Measurements from ENCODE around the gene LPO. TPM values are rescaled to one million over a fixed set of nuclear protein-coding genes. Genes with fewer than 3 reads are reported as not detected.

Gene LPO
- total and polyA plus RNA-seq, 9 of the 15 experiments (the other 6 are each of a cell fraction or from before 2014, with no cell fraction given), result 0.07 to 0.11 TPM; not detected in 7

DNA sequence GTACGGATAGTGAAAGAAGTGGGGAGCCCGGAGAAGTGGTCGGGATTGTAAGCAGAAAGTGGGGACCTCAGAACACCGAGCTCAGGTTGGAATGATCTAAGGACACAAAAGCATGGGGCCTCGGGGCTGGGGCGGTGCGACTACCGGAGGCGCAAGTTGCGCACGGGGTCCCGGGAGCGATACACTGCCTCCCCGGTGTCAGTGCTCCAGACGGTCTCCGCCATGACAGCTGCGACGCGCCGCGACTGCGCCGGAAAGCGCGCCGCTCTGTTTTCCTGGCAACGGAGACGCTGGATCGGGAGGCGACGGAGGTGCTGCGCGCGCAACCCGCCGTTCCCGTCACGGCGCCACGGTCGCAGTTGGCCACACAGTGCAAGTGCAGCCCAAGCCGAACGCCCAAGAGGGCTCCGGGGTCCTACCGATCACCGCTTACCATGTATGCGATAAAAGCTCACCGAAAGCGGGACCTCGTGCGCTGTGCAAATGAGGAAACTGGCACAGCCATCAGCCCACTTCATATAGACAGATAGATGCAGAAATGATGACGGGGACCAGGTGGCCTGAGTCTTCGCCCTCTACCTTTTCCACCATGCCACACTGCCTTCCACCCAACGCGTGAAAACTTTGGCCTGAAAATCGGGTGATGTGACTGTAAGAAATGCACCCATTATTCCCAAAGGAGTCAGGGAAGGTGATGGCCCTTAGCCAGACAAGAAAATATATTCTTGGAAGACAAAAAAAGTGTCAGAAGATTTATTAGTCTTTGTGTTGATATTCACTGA lies 19.2 kb upstream of the LPO start, which contains the start of gene MKS1 (continued):
- TF ChIP-seq ZNF699 (CRISPR knock-in tag; IDR thresholded peaks at IDR 0.05; ENCODE audit: insufficient replicate concordance) (no peak), SMAD1 (IDR thresholded peaks at IDR 0.05; ENCODE audit: low read depth, low read length, partially characterized antibody) (peak; percentile 71), CBFA2T3 (IDR thresholded peaks at IDR 0.05) (no peak), EHMT2 (IDR thresholded peaks at IDR 0.05) (peak; percentile 60; the same call in 1 of the 2 replicates), ZNF165 (CRISPR knock-in tag; IDR thresholded peaks at IDR 0.05; ENCODE audit: borderline replicate concordance) (no peak), HNRNPL (IDR thresholded peaks at IDR 0.05; ENCODE audit: low read depth, low read length) (no peak), CXXC5 (CRISPR knock-in tag; IDR thresholded peaks at IDR 0.05) (peak; percentile 85), SMAD4 (CRISPR knock-in tag; conservative IDR thresholded peaks at IDR 0.05) (no peak; the same call in 1 of the 2 replicates), ZNF785 (CRISPR knock-in tag; IDR thresholded peaks at IDR 0.05) (no peak), MBD2 (IDR thresholded peaks at IDR 0.05; ENCODE audit: borderline replicate concordance, low read depth) (peak; percentile 80; the same call in 1 of the 2 replicates), FOS (IDR thresholded peaks at IDR 0.05; ENCODE audit: extremely low read depth, insufficient read length) (no peak), ZNF146 (CRISPR knock-in tag; IDR thresholded peaks at IDR 0.05; ENCODE audit: unreplicated experiment) (no peak), MECOM (CRISPR knock-in tag; IDR thresholded peaks at IDR 0.05) (no peak), MCM3 (IDR thresholded peaks at IDR 0.05) (no peak), PHB (CRISPR knock-in tag; IDR thresholded peaks at IDR 0.05) (no peak), HLTF (IDR thresholded peaks at IDR 0.05) (no peak), MAFF (IDR thresholded peaks at IDR 0.05; ENCODE audit: low read length) (no peak), ZBTB7A (IDR thresholded peaks at IDR 0.05; ENCODE audit: borderline replicate concordance, control insufficient read depth, low read depth, low read length) (peak; percentile 65; the same call in 1 of the 2 replicates), ZNF408 (CRISPR knock-in tag; IDR thresholded peaks at IDR 0.05; ENCODE audit: low read depth) (no peak)
- TF ChIP-seq, protein P1, sequence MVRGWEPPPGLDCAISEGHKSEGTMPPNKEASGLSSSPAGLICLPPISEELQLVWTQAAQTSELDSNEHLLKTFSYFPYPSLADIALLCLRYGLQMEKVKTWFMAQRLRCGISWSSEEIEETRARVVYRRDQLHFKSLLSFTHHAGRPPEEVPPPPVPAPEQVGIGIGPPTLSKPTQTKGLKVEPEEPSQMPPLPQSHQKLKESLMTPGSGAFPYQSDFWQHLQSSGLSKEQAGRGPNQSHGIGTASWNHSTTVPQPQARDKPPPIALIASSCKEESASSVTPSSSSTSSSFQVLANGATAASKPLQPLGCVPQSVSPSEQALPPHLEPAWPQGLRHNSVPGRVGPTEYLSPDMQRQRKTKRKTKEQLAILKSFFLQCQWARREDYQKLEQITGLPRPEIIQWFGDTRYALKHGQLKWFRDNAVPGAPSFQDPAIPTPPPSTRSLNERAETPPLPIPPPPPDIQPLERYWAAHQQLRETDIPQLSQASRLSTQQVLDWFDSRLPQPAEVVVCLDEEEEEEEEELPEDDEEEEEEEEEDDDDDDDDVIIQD (CRISPR knock-in tag; IDR thresholded peaks at IDR 0.05), result no peak
- TF ChIP-seq, protein P2, sequence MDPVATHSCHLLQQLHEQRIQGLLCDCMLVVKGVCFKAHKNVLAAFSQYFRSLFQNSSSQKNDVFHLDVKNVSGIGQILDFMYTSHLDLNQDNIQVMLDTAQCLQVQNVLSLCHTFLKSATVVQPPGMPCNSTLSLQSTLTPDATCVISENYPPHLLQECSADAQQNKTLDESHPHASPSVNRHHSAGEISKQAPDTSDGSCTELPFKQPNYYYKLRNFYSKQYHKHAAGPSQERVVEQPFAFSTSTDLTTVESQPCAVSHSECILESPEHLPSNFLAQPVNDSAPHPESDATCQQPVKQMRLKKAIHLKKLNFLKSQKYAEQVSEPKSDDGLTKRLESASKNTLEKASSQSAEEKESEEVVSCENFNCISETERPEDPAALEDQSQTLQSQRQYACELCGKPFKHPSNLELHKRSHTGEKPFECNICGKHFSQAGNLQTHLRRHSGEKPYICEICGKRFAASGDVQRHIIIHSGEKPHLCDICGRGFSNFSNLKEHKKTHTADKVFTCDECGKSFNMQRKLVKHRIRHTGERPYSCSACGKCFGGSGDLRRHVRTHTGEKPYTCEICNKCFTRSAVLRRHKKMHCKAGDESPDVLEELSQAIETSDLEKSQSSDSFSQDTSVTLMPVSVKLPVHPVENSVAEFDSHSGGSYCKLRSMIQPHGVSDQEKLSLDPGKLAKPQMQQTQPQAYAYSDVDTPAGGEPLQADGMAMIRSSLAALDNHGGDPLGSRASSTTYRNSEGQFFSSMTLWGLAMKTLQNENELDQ (CRISPR knock-in tag; IDR thresholded peaks at IDR 0.05; ENCODE audit: borderline replicate concordance), result no peak
- TF ChIP-seq, protein P3, sequence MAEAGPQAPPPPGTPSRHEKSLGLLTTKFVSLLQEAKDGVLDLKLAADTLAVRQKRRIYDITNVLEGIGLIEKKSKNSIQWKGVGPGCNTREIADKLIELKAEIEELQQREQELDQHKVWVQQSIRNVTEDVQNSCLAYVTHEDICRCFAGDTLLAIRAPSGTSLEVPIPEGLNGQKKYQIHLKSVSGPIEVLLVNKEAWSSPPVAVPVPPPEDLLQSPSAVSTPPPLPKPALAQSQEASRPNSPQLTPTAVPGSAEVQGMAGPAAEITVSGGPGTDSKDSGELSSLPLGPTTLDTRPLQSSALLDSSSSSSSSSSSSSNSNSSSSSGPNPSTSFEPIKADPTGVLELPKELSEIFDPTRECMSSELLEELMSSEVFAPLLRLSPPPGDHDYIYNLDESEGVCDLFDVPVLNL (CRISPR knock-in tag; IDR thresholded peaks at IDR 0.05; ENCODE audit: low read depth), result no peak
- TF ChIP-seq, protein P4, sequence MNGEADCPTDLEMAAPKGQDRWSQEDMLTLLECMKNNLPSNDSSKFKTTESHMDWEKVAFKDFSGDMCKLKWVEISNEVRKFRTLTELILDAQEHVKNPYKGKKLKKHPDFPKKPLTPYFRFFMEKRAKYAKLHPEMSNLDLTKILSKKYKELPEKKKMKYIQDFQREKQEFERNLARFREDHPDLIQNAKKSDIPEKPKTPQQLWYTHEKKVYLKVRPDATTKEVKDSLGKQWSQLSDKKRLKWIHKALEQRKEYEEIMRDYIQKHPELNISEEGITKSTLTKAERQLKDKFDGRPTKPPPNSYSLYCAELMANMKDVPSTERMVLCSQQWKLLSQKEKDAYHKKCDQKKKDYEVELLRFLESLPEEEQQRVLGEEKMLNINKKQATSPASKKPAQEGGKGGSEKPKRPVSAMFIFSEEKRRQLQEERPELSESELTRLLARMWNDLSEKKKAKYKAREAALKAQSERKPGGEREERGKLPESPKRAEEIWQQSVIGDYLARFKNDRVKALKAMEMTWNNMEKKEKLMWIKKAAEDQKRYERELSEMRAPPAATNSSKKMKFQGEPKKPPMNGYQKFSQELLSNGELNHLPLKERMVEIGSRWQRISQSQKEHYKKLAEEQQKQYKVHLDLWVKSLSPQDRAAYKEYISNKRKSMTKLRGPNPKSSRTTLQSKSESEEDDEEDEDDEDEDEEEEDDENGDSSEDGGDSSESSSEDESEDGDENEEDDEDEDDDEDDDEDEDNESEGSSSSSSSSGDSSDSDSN (IDR thresholded peaks at IDR 0.05; ENCODE audit: borderline replicate concordance in 1 of 2, low read depth in 2 of 2, low read length in 2 of 2), result no peak

Measured in K562 (cell line).